Measurements from ENCODE around the gene ZMPSTE24. TPM values are rescaled to one million over a fixed set of nuclear protein-coding genes. Genes with fewer than 3 reads are reported as not detected.

Gene ZMPSTE24
- total and polyA plus RNA-seq, 10 of the 15 experiments (the other 5 are each of a cell fraction or from before 2014, with no cell fraction given): 21.5 to 84.4 (median 43.6) TPM

DNA sequence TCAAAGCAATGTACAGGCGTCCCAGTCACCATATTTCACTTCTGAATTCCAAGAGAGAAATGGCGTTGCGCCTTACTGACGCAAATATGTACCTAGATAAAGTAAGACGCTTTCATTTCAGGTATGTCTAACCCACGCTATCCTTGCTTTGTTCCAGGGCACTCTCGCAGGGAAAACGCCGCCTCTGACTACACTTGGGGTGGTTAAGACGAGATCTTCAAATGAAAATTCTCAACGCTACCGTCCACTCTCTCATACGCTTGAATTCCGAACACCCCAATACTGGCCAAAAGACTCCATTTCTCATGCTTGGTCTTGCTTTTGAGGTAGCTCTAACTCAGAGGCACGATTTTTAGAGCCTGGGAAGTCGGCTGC is 736 bp upstream of the ZMPSTE24 start:
- no peaks in the 10 kb centered on the region for H3K27me3 ChIP-seq (replicated peaks in 1 of 2; ENCODE audit: control insufficient read depth in 2 of 2, insufficient read depth in 2 of 2, low read length in 1 of 2)
- no peaks in the 10 kb centered on the region for H4K20me1 ChIP-seq (ENCODE audit: control insufficient read depth, insufficient read depth)
- H3K9me3 ChIP-seq (replicated peaks; ENCODE audit: control insufficient read depth, insufficient read depth, low read length): no peaks in the 10 kb centered on the region
- RAD21 ChIA-PET (ENCODE audit: unreplicated experiment): interaction anchor here (0.6 to 1.5 kb wide), 7 partner anchors 9 to 113 kb away, joined by 3 to 6 read pairs (median 3); partner anchors contain the start of gene TMCO2
- CTCF ChIA-PET: interaction anchor here (1.0 to 3.8 kb wide), 6 partner anchors 16 to 113 kb away, joined by 3 to 21 read pairs (median 5); no protein-coding TSS in a partner anchor
- in situ Hi-C loops (cut with MboI) (no loop called here), intact Hi-C loops (cut with micrococcal nuclease; ENCODE audit: unreplicated experiment) (loop anchor here (10.0 kb wide), 1 partner anchor 148 kb away; no protein-coding TSS in a partner anchor)
- DNase-seq (ENCODE audit: low read depth, low spot score) (no peak), ATAC-seq (peak; percentile 20), FAIRE-seq (peak; percentile 49)
- H3K36me3 ChIP-seq (ENCODE audit: control insufficient read depth in 2 of 2, insufficient read depth in 2 of 2, low read length in 1 of 2): peaks cover 0 to 5% of the 10 kb centered on the region in 2 experiments; a peak in 2 of 4 replicates
- peak overlapping the region; percentile 99 for H2AFZ ChIP-seq (ENCODE audit: control insufficient read depth, low read depth, low read length)
- peaks cover 35% of the 10 kb centered on the region for H3K79me2 ChIP-seq (ENCODE audit: control insufficient read depth, insufficient read depth, low read length)
- peak overlapping the region; percentile 69 for H3K4me3 ChIP-seq
- POLR2A ChIA-PET: interaction anchor here (0.9 to 3.3 kb wide), 3 partner anchors 15 to 104 kb away, joined by 3 to 16 read pairs (median 11); no protein-coding TSS in a partner anchor
- BruUV-seq (replicated peaks): TSS peak; percentile 95
- TF ChIP-seq NRF1 (conservative IDR thresholded peaks at IDR 0.05; ENCODE audit: low read depth, low read length) (no peak), MLLT1 (IDR thresholded peaks at IDR 0.05) (no peak), NFYB (IDR thresholded peaks at IDR 0.05; ENCODE audit: insufficient read depth, low read depth, low read length) (no peak), STAT1 (conservative IDR thresholded peaks at IDR 0.05) (no peak), E2F8 (IDR thresholded peaks at IDR 0.05; ENCODE audit: low read depth, partially characterized antibody) (no peak), SP1 (IDR thresholded peaks at IDR 0.05; ENCODE audit: low read depth, low read length) (no peak), SREBF2 (IDR thresholded peaks at IDR 0.05; ENCODE audit: low read length) (no peak), CHD1 (IDR thresholded peaks at IDR 0.05; ENCODE audit: low read depth, low read length) (no peak), RELA (IDR thresholded peaks at IDR 0.05; ENCODE audit: borderline replicate concordance, partially characterized antibody) (no peak), BMI1 (IDR thresholded peaks at IDR 0.05; ENCODE audit: borderline replicate concordance) (no peak), ATF3 (IDR thresholded peaks at IDR 0.05; ENCODE audit: borderline replicate concordance, extremely low read depth, low read depth, low read length) (no peak), KLF5 (IDR thresholded peaks at IDR 0.05; ENCODE audit: partially characterized antibody) (no peak)
- TF ChIP-seq, protein P1, sequence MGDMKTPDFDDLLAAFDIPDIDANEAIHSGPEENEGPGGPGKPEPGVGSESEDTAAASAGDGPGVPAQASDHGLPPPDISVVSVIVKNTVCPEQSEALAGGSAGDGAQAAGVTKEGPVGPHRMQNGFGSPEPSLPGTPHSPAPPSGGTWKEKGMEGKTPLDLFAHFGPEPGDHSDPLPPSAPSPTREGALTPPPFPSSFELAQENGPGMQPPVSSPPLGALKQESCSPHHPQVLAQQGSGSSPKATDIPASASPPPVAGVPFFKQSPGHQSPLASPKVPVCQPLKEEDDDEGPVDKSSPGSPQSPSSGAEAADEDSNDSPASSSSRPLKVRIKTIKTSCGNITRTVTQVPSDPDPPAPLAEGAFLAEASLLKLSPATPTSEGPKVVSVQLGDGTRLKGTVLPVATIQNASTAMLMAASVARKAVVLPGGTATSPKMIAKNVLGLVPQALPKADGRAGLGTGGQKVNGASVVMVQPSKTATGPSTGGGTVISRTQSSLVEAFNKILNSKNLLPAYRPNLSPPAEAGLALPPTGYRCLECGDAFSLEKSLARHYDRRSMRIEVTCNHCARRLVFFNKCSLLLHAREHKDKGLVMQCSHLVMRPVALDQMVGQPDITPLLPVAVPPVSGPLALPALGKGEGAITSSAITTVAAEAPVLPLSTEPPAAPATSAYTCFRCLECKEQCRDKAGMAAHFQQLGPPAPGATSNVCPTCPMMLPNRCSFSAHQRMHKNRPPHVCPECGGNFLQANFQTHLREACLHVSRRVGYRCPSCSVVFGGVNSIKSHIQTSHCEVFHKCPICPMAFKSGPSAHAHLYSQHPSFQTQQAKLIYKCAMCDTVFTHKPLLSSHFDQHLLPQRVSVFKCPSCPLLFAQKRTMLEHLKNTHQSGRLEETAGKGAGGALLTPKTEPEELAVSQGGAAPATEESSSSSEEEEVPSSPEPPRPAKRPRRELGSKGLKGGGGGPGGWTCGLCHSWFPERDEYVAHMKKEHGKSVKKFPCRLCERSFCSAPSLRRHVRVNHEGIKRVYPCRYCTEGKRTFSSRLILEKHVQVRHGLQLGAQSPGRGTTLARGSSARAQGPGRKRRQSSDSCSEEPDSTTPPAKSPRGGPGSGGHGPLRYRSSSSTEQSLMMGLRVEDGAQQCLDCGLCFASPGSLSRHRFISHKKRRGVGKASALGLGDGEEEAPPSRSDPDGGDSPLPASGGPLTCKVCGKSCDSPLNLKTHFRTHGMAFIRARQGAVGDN (IDR thresholded peaks at IDR 0.05): no peak
- peak overlapping the region; percentile 75 for H3K4me2 ChIP-seq (ENCODE audit: control insufficient read depth, insufficient read depth)
- peak overlapping the region; percentile 99 for H3K27ac ChIP-seq (ENCODE audit: control insufficient read depth, insufficient read depth)
- SMC1A ChIA-PET (ENCODE audit: uncharacterized antibody, unreplicated experiment): interaction anchor here (1.0 to 2.6 kb wide), 8 partner anchors 9 to 104 kb away, joined by 3 to 9 read pairs (median 4); no protein-coding TSS in a partner anchor
- under 1% methylated on average over 16 of the region's 16 CpGs for WGBS (ENCODE audit: insufficient coverage, insufficient replicate concordance, low lambda C conversion rate, missing lambda C conversion rate)
- H3K4me1 ChIP-seq (ENCODE audit: control insufficient read depth, insufficient read depth, low read length): peaks cover 8% of the 10 kb centered on the region; the same call in 1 of the 2 replicates
- H3K9ac ChIP-seq (ENCODE audit: control insufficient read depth, insufficient read depth, low read length): peak overlapping the region; percentile 100
